Activated naive CD4-positive, alpha-beta T cell treated with anti-CD3 and anti-CD28 coated beads, Interleukin-2, amount 10 ng/mL, durations not matched to agents 7 days and 5 days (primary cell): ENCODE data around the gene CHIT1.

Experiments
- CTCF ChIA-PET: fragments of 350-600 bp; sonication (Branson Sonifier 250); formaldehyde crosslinking; loops from one replicate; lab custom pipeline; 2021; ENCODE audit warnings: antibody characterized with exemption; lab: Charles Lee
- DNase-seq: peaks from one replicate; pipeline ENCODE4 v3.0.0-alpha.2; 2020
- H3K27ac Mint-ChIP-seq: one replicate; pipeline ENCODE4 v1.8.0; 2021; ENCODE audit warnings: mild to moderate bottlenecking, moderate library complexity, mixed read lengths
- H3K27me3 Mint-ChIP-seq: one replicate; pipeline ENCODE4 v1.8.0; 2021; ENCODE audit warnings: mild to moderate bottlenecking, mixed read lengths
- H3K36me3 Mint-ChIP-seq: one replicate; pipeline ENCODE4 v1.8.0; 2021; ENCODE audit warnings: mixed read lengths
- H3K4me1 Mint-ChIP-seq: one replicate; pipeline ENCODE4 v1.8.0; 2021; ENCODE audit warnings: mixed read lengths
- H3K4me3 Mint-ChIP-seq: one replicate; pipeline ENCODE4 v1.8.0; 2021; ENCODE audit warnings: mild to moderate bottlenecking, moderate library complexity, mixed read lengths
- H3K9me3 Mint-ChIP-seq: one replicate; pipeline ENCODE4 v1.8.0; 2021; ENCODE audit warnings: mixed read lengths

CHIT1 gene

DNA sequence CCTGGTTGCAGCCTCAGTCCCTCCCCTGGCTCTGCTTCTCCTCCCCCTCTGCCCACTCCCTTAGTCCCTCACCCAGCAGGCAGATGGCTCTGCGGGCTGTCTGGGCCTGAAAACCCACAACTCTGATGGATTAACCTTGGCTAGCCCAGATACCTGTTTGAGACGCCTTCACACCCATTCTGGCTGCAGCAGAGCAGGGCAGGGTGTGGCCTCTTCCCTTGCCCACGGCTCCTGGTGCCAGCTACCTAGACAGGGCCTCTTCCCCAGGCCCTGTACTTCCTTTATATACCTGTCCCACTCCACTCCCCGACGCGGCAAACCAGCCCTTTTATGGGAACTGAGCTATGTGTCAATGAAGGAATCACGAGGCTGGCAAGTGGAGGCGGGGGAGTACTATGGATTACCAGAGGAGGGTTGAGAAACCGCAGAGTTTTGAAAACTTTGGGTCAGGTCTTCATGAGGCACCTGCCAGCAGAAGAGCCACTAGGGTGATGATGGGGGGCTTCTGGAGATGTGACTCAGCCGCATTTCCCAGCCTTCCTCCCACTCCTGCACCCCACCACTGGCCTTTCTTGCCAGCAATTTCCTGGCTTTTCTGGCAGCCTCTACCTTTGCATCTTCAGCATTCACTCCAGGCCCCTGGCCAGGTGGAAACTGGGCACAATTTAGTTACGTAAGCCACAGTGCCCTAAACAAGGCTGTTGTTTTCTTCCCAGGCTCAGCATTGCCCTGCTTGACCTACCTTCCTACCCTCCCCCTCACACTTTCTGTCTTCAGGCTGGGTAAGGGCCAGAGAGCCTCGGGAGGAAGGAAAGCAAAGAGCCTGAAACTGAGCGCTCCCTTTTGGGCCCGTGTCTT is 42.8 kb downstream of the CHIT1 start, which contains the start of gene CHI3L1:
TSS of gene CHI3L1 (minus strand) at position 259 of the 858 bp plus-strand sequence. CDS start at position 178, 81 bp downstream.
- no peaks in the 10 kb centered on the region for H3K9me3 Mint-ChIP-seq
- peaks cover 22% of the 10 kb centered on the region for H3K27me3 Mint-ChIP-seq
- CTCF ChIA-PET = no interaction called here
- H3K27ac Mint-ChIP-seq = no peak within 1 kb of the TSS
- no peak for DNase-seq
- H3K4me3 Mint-ChIP-seq = no peak within 1 kb of the TSS
- no peaks in the 10 kb centered on the region for H3K4me1 Mint-ChIP-seq
- H3K36me3 Mint-ChIP-seq = no peaks in the 10 kb centered on the region

GRCh38 chr1:203186091-203186445 is 43.4 kb downstream of the CHIT1 start:
- Mint-ChIP-seq H3K27me3 (peaks cover 22% of the 10 kb centered on the region), H3K36me3 (no peaks in the 10 kb centered on the region), H3K9me3 (no peaks in the 10 kb centered on the region), H3K4me1 (no peaks in the 10 kb centered on the region), H3K27ac (no peak overlapping the region), H3K4me3 (no peak overlapping the region)
- no peak for DNase-seq
- CTCF ChIA-PET = interaction anchor here (1.7 kb wide), 1 partner anchor 15 kb away, joined by 7 read pairs; no protein-coding TSS in a partner anchor

- Mint-ChIP-seq H3K4me1 (no peaks in the 10 kb centered on the region), H3K27me3 (peaks cover 25% of the 10 kb centered on the region), H3K27ac (no peak overlapping the region), H3K36me3 (no peaks in the 10 kb centered on the region), H3K4me3 (no peak overlapping the region), H3K9me3 (no peaks in the 10 kb centered on the region)
- CTCF ChIA-PET = interaction anchor here (1.7 kb wide), 1 partner anchor 15 kb away, joined by 7 read pairs; no protein-coding TSS in a partner anchor
- peak; percentile 14 for DNase-seq
These were observed 43.9 kb downstream of the CHIT1 start for GRCh38 chr1:203185585-203185984.

DNA sequence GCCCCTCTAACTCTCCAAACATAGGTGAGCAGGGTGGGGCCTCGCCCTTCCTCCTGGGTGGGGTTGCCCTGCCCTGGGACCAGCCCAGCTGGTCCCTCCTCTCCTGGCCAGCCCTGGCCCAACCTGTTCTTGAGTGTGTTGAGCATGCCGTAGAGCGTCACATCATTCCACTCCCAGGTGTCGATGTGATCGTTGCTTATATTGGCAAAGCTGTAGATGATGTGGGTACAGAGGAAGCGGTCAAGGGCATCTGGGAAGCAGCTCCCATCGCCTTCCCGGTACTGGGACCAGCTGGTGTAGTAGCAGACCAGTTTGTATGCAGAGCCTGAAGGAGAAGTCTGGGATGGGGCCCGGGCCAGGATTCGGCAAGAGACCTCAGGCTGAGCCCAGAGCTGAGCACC is 44.4 kb downstream of the CHIT1 start:
- CTCF ChIA-PET = interaction anchor here (1.7 kb wide), 1 partner anchor 14 kb away, joined by 7 read pairs; no protein-coding TSS in a partner anchor
- no peaks in the 10 kb centered on the region for H3K9me3 Mint-ChIP-seq
- H3K27me3 Mint-ChIP-seq = peaks cover 24% of the 10 kb centered on the region
- no peaks in the 10 kb centered on the region for H3K36me3 Mint-ChIP-seq
- H3K4me1 Mint-ChIP-seq = no peaks in the 10 kb centered on the region
- no peak overlapping the region for H3K4me3 Mint-ChIP-seq
- peak; percentile 4 for DNase-seq
- H3K27ac Mint-ChIP-seq = no peak overlapping the region

- Mint-ChIP-seq H3K27me3 (peaks cover 18% of the 10 kb centered on the region), H3K27ac (no peak overlapping the region), H3K4me1 (no peaks in the 10 kb centered on the region), H3K9me3 (no peaks in the 10 kb centered on the region), H3K4me3 (no peak overlapping the region), H3K36me3 (no peaks in the 10 kb centered on the region)
- DNase-seq = no peak
- CTCF ChIA-PET = interaction anchor here (1.7 kb wide), 1 partner anchor 14 kb away, joined by 7 read pairs; no protein-coding TSS in a partner anchor
These were observed 45.0 kb downstream of the CHIT1 start for GRCh38 chr1:203184467-203184866.

DNA sequence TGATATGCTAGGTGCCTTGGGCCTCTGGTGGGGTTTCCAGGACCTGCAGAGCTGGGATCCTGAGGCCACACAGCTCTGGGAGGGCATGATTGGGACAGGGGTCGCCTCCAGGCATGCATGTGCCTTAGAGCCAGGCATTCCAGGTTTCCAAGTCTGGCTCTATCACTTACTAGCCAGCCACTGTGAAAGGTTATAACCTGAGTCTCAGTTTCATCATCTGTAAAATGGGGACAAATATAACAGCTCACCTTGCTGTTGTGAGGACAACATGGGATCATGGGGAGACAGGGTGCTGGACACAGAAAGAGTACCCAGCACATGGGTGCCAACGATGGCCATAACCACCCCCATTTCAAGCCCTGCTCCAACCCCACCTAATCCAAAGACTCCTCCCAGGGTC is 45.6 kb downstream of the CHIT1 start:
- Mint-ChIP-seq H3K9me3 (no peaks in the 10 kb centered on the region), H3K27ac (no peak overlapping the region), H3K36me3 (no peaks in the 10 kb centered on the region), H3K4me1 (no peaks in the 10 kb centered on the region), H3K4me3 (no peak overlapping the region), H3K27me3 (peaks cover 16% of the 10 kb centered on the region)
- CTCF ChIA-PET = no interaction called here
- DNase-seq = peak; percentile 17

GRCh38 chr1:203182387-203182953 is 47.0 kb downstream of the CHIT1 start:
- CTCF ChIA-PET = interaction anchor here (1.2 to 1.7 kb wide), 2 partner anchors 11 to 33 kb away, joined by 5 read pairs; no protein-coding TSS in a partner anchor
- Mint-ChIP-seq H3K27ac (no peak overlapping the region), H3K4me3 (no peak overlapping the region), H3K4me1 (no peaks in the 10 kb centered on the region), H3K27me3 (peaks cover 26% of the 10 kb centered on the region), H3K9me3 (no peaks in the 10 kb centered on the region), H3K36me3 (no peaks in the 10 kb centered on the region)
- DNase-seq = peak; percentile 8

- Mint-ChIP-seq H3K36me3 (no peaks in the 10 kb centered on the region), H3K27me3 (peaks cover 26% of the 10 kb centered on the region), H3K4me1 (no peaks in the 10 kb centered on the region), H3K9me3 (no peaks in the 10 kb centered on the region), H3K4me3 (no peak overlapping the region), H3K27ac (no peak overlapping the region)
- peak; percentile 1 for DNase-seq
- CTCF ChIA-PET = interaction anchor here (1.2 to 1.7 kb wide), 2 partner anchors 10 to 33 kb away, joined by 5 read pairs; no protein-coding TSS in a partner anchor
These were observed 47.7 kb downstream of the CHIT1 start for GRCh38 chr1:203181586-203182386.

- Mint-ChIP-seq H3K4me1 (no peaks in the 10 kb centered on the region), H3K4me3 (no peak overlapping the region), H3K27me3 (peaks cover 22% of the 10 kb centered on the region), H3K36me3 (no peaks in the 10 kb centered on the region), H3K27ac (no peak overlapping the region), H3K9me3 (no peaks in the 10 kb centered on the region)
- CTCF ChIA-PET = interaction anchor here (1.7 kb wide), 1 partner anchor 9 kb away, joined by 5 read pairs; no protein-coding TSS in a partner anchor
- no peak for DNase-seq
These were observed 48.7 kb downstream of the CHIT1 start for GRCh38 chr1:203180611-203181330.

GRCh38 chr1:203179667-203180005 is 49.8 kb downstream of the CHIT1 start:
- CTCF ChIA-PET = interaction anchor here (0.6 kb wide), 1 partner anchor 790 kb away, joined by 3 read pairs; no protein-coding TSS in a partner anchor
- no peaks in the 10 kb centered on the region for H3K4me1 Mint-ChIP-seq
- H3K36me3 Mint-ChIP-seq = no peaks in the 10 kb centered on the region
- DNase-seq = no peak
- H3K9me3 Mint-ChIP-seq = no peaks in the 10 kb centered on the region
- H3K4me3 Mint-ChIP-seq = no peak overlapping the region
- H3K27ac Mint-ChIP-seq = no peak overlapping the region
- H3K27me3 Mint-ChIP-seq = peaks cover 22% of the 10 kb centered on the region

GRCh38 chr1:203178821-203179666 is 50.4 kb downstream of the CHIT1 start:
- no peak for DNase-seq
- CTCF ChIA-PET = interaction anchor here (0.7 kb wide), 1 partner anchor 10 kb away, joined by 3 read pairs; no protein-coding TSS in a partner anchor
- Mint-ChIP-seq H3K27ac (no peak overlapping the region), H3K27me3 (peaks cover 18% of the 10 kb centered on the region), H3K4me3 (no peak overlapping the region), H3K4me1 (no peaks in the 10 kb centered on the region), H3K36me3 (no peaks in the 10 kb centered on the region), H3K9me3 (no peaks in the 10 kb centered on the region)

- Mint-ChIP-seq H3K36me3 (no peaks in the 10 kb centered on the region), H3K4me1 (no peaks in the 10 kb centered on the region), H3K27me3 (peaks cover 18% of the 10 kb centered on the region), H3K9me3 (no peaks in the 10 kb centered on the region), H3K27ac (peak overlapping the region; percentile 24), H3K4me3 (no peak overlapping the region)
- no peak for DNase-seq
- CTCF ChIA-PET = no interaction called here
These were observed 51.4 kb downstream of the CHIT1 start for GRCh38 chr1:203178083-203178482.
